Ascending aorta (tissue), 2 donors: Measurements from ENCODE around the gene MAPK12. TPM values are rescaled to one million over a fixed set of nuclear protein-coding genes. Genes with fewer than 3 reads are reported as not detected.

Source experiments
- DNase-seq, 2 donors: peaks; one replicate each; pipeline ENCODE4 v3.0.0-alpha.2; 2019; ENCODE audit warnings: low spot score in 2 of 2
- H3K27ac ChIP-seq, 2 donors: fragments of 200-600 bp; sonication (generic); one replicate each; pipeline ENCODE4 v1.5.1; 2016 to 2017; ENCODE audit warnings: mild to moderate bottlenecking in 1 of 2
- H3K27me3 ChIP-seq: fragments of 200-600 bp; sonication (generic); one replicate; pipeline ENCODE4 v1.5.1; 2017
- H3K36me3 ChIP-seq, 2 donors: fragments of 200-600 bp; sonication (generic); one replicate each; pipeline ENCODE4 v1.5.1; 2016
- H3K4me1 ChIP-seq, 2 donors: fragments of 200-600 bp; sonication (generic); one replicate each; pipeline ENCODE4 v1.5.1; 2016 to 2017; ENCODE audit warnings: mild to moderate bottlenecking in 1 of 2
- H3K4me3 ChIP-seq, 2 donors: fragments of 200-600 bp; sonication (generic); one replicate each; pipeline ENCODE4 v1.5.1; 2016 to 2017; ENCODE audit warnings: mild to moderate bottlenecking in 1 of 2
- H3K9me3 ChIP-seq, 2 donors: fragments of 200-600 bp; sonication (generic); one replicate each; pipeline ENCODE4 v1.5.1; 2016
- intact Hi-C: fragments of 100-400 bp; cut with DNase I; formaldehyde crosslinking; loops from one replicate; pipeline ENCODE4 v1.15.1; 2023
- total RNA-seq: library from RNA; depleted of rRNA; stranded (reverse); fragments of >200 nt; gene quantifications from one replicate; pipeline ENCODE4 v1.1.0, GENCODE V29; 2016
- TF ChIP-seq, protein P1 (sequence below), 3 experiments: fragments of 200-600 bp in 2 of 3; fragments of 450-650 bp in 1 of 3; sonication (generic) in 2 of 3; IDR thresholded peaks; one replicate each; pipeline ENCODE4 v1.5.1; 2016 to 2019; ENCODE audit warnings: antibody characterized with exemption in 3 of 3, mild to moderate bottlenecking in 1 of 3, moderate library complexity in 1 of 3

Gene MAPK12
- total RNA-seq, 1 donor from 2014 or later: 29.4 TPM

GRCh38 chr22:50260434-50260800, 1.1 kb downstream of the MAPK12 start:
- intact Hi-C loops: no loop called here
- H3K36me3 ChIP-seq: no peaks in the 10 kb centered on the region
- DNase-seq: no peak
- H3K9me3 ChIP-seq: no peaks in the 10 kb centered on the region
- no peaks in the 10 kb centered on the region for H3K27me3 ChIP-seq
- TF ChIP-seq, protein P1, sequence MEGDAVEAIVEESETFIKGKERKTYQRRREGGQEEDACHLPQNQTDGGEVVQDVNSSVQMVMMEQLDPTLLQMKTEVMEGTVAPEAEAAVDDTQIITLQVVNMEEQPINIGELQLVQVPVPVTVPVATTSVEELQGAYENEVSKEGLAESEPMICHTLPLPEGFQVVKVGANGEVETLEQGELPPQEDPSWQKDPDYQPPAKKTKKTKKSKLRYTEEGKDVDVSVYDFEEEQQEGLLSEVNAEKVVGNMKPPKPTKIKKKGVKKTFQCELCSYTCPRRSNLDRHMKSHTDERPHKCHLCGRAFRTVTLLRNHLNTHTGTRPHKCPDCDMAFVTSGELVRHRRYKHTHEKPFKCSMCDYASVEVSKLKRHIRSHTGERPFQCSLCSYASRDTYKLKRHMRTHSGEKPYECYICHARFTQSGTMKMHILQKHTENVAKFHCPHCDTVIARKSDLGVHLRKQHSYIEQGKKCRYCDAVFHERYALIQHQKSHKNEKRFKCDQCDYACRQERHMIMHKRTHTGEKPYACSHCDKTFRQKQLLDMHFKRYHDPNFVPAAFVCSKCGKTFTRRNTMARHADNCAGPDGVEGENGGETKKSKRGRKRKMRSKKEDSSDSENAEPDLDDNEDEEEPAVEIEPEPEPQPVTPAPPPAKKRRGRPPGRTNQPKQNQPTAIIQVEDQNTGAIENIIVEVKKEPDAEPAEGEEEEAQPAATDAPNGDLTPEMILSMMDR (IDR thresholded peaks at IDR 0.05): no peak
- peaks cover 0 to 8% of the 10 kb centered on the region in 2 donors for H3K4me1 ChIP-seq
- H3K27ac ChIP-seq: peak overlapping the region in 1 of 2 donors; percentile 9
- peak overlapping the region; percentile 53 to 67 for H3K4me3 ChIP-seq

- H3K27me3 ChIP-seq: no peaks in the 10 kb centered on the region
- peaks cover 0 to 8% of the 10 kb centered on the region in 2 donors for H3K4me1 ChIP-seq
- intact Hi-C loops: no loop called here
- TF ChIP-seq, protein P1 (IDR thresholded peaks at IDR 0.05): no peak
- no peaks in the 10 kb centered on the region for H3K9me3 ChIP-seq
- no peak overlapping the region for H3K4me3 ChIP-seq
- no peak overlapping the region for H3K27ac ChIP-seq
- no peaks in the 10 kb centered on the region for H3K36me3 ChIP-seq
- DNase-seq: no peak
These were observed 2.2 kb downstream of the MAPK12 start for GRCh38 chr22:50259302-50259701.

DNA sequence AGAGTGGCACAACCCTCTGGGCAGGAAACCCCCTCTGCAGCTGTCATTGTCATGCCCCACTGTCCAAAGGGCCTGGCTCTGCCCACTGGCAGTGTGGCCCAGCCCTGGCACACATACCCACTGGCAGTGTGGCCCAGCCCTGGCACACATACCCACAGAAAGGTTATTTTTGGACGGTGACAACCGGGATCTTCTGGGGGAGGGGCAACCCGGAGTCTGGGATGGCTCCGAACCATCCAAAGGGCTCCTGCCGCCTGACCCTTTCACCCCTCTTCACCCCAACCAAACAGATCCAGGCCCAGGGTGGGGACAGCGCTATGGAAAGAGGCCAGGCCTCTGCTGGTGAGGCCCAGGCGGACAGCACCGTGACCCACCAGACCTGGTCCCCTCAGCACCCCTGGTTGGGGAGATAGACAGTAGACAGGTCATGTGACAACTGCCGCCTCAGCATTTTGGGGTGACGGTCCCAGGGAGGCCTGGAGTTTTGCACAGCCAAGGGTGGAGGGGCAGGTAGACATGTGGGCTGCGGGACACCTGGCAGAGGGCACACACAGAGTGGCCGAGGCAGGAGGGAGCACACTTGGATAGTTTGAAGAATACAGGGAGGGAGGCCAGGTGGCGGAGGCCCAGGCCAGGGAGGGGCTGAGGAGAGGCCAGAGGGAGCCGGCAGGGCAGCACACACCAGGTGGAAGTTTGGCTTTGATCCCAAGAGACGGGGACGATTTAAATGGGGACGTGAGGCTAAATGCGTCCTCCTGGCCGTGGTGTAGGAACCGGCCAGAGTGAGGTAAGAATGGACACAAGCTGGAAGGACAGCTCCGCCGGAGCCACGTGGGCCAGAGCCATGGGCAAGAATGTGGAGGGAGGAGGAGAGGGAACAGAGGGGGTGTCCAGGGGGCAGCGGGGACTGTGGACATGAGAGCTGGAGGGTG, 2.9 kb downstream of the MAPK12 start:
- H3K27me3 ChIP-seq: no peaks in the 10 kb centered on the region

DNA sequence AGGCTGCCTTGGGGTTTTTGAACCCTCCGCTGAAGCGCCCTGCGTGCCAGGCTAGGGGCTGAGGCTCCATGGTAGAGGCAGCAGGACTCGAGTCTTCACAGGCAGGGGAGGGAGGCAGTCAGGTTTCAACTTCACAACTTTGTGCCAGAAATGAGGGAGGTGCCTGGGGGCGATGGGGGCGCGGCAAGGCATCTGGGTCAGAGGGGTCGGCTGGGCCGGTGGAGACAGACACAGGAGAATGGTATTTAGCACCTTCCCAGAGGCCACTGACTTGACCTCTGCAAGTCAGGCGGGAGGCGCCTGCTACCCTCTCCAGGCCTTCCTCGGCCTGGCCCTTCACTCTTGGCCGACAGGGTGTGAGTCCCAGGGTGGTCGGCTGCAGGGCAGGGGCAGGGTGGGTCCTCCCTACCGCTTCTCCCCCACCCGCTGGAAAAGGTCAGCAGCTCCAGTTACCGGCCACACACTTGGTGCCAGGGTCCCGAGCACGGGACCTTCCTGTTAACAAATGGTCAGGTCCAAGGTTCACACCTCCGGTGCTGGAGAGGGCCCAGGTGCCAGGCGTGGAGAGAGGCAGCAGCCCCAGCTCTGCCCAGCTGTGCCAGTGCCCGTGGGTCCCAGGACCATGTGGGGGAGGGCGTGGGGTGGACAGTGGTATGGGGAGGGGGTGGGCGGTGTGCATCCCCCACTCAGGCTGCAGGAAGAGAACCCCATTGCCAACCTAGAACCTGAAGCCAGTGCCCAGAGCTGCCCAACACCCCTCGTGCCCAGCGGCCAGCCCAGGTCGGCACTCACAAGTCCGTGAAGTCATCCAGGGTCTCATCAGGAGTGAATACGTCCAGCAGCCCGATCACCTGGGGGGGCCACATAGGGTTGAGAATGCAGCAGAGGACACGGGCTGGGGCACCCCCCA, 3.8 kb downstream of the MAPK12 start:
- H3K36me3 ChIP-seq: no peaks in the 10 kb centered on the region
- DNase-seq: no peak
- H3K4me3 ChIP-seq: no peak overlapping the region
- H3K27ac ChIP-seq: no peak overlapping the region
- H3K9me3 ChIP-seq: no peaks in the 10 kb centered on the region
- peaks cover 0 to 8% of the 10 kb centered on the region in 2 donors for H3K4me1 ChIP-seq
- no peaks in the 10 kb centered on the region for H3K27me3 ChIP-seq
- intact Hi-C loops: no loop called here
- TF ChIP-seq, protein P1 (IDR thresholded peaks at IDR 0.05): no peak

More for the DNA sequence above, 2.9 kb downstream of the MAPK12 start:
- TF ChIP-seq, protein P1 (IDR thresholded peaks at IDR 0.05): no peak
- intact Hi-C loops: no loop called here
- Histone ChIP-seq H3K36me3 (no peaks in the 10 kb centered on the region), H3K27ac (no peak overlapping the region), H3K4me1 (peaks cover 0 to 8% of the 10 kb centered on the region in 2 donors), H3K9me3 (no peaks in the 10 kb centered on the region), H3K4me3 (no peak overlapping the region)
- DNase-seq: no peak

- Histone ChIP-seq H3K9me3 (no peaks in the 10 kb centered on the region), H3K36me3 (no peaks in the 10 kb centered on the region), H3K4me1 (peaks cover 0 to 5% of the 10 kb centered on the region in 2 donors), H3K27me3 (no peaks in the 10 kb centered on the region), H3K27ac (no peak overlapping the region), H3K4me3 (no peak overlapping the region)
- intact Hi-C loops: no loop called here
- DNase-seq: no peak
- TF ChIP-seq, protein P1 (IDR thresholded peaks at IDR 0.05): no peak
These were observed 4.4 kb downstream of the MAPK12 start for GRCh38 chr22:50257041-50257440.
